Central memory CD8-positive, alpha-beta T cell (primary cell): ENCODE measurements around the gene AGBL5.
A peak's percentile ranks its signal among the peaks of the same experiment; 100 is the strongest.
"Not testable (repeated sequence)": the region's sequence is repeated elsewhere in the genome, so short reads cannot be mapped to it uniquely, and the experiment has no call there.

Source experiments
- ATAC-seq: fragments of 150-1000 bp; cut with Tn5 transposase; replicated peaks from 2 replicates; pipeline ENCODE4 v1.10.0; 2022; ENCODE audit warnings: mild to moderate bottlenecking, moderate FRiP score, moderate number of reproducible peaks; ENCODE audit not compliant: poor library complexity, severe bottlenecking; ENCODE audit errors: extremely low read depth
- DNase-seq, 2 donors: peaks; one replicate each; pipeline ENCODE4 v3.0.0; 2021; ENCODE audit warnings: low spot score in 2 of 2
- H3K27ac Mint-ChIP-seq: one replicate; pipeline ENCODE4 v1.8.0; 2022; ENCODE audit warnings: low read depth, mild to moderate bottlenecking, moderate library complexity, mixed read lengths
- H3K27me3 Mint-ChIP-seq: one replicate; pipeline ENCODE4 v1.8.0; 2022; ENCODE audit warnings: mixed read lengths
- H3K36me3 Mint-ChIP-seq: one replicate; pipeline ENCODE4 v1.8.0; 2022; ENCODE audit warnings: mild to moderate bottlenecking, moderate library complexity, mixed read lengths; ENCODE audit not compliant: insufficient read depth
- H3K4me1 Mint-ChIP-seq: one replicate; pipeline ENCODE4 v1.8.0; 2022; ENCODE audit warnings: mixed read lengths
- H3K4me3 Mint-ChIP-seq: one replicate; pipeline ENCODE4 v1.8.0; 2022; ENCODE audit warnings: mild to moderate bottlenecking, moderate library complexity, mixed read lengths
- H3K9me3 Mint-ChIP-seq: one replicate; pipeline ENCODE4 v1.8.0; 2022; ENCODE audit warnings: mixed read lengths

AGBL5 gene

GRCh38 chr2:27069436-27069835 is 18.0 kb downstream of the AGBL5 start:
- no peak for ATAC-seq
- Mint-ChIP-seq H3K27me3 (no peaks in the 10 kb centered on the region), H3K4me1 (peaks cover 56% of the 10 kb centered on the region), H3K9me3 (no peaks in the 10 kb centered on the region), H3K36me3 (peaks cover 28% of the 10 kb centered on the region), H3K4me3 (peak overlapping the region; percentile 96), H3K27ac (peak overlapping the region; percentile 82)
- DNase-seq = no peak

DNA sequence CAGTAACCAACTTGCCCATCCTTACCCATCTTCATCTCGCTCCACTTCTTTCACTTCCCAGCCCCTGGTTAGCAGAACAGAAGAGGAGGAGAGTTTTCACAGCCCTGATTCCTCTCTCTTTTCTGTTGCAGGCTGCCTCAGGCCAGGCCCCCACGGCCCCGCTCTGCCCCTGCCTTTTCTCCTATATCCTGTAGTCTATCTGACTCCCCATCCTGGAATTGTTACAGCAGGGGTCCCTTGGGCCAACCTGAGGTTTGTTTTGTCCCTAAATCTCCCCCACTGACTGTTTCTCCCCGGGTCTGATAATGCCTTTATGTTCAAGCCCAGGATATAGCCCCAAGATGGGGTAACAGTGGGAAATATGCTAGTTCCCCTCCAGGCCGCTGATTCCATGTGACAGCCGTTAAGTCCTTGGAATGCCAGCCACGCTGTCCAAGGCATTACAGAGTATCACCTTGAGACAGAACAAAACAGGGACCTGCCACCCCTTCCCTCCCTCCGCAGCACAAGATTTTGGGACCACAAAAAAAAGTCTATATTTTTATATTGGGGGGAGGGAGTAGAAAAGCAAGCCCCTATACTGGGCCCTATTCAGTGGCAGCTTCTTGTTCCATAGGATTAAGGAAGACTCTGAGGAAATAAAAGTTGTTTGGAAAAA is 18.6 kb downstream of the AGBL5 start:
- H3K27me3 Mint-ChIP-seq = no peaks in the 10 kb centered on the region
- no peaks in the 10 kb centered on the region for H3K9me3 Mint-ChIP-seq
- H3K4me1 Mint-ChIP-seq = peaks cover 62% of the 10 kb centered on the region
- peak overlapping the region; percentile 96 for H3K4me3 Mint-ChIP-seq
- peaks cover 23% of the 10 kb centered on the region for H3K36me3 Mint-ChIP-seq
- no peak for DNase-seq
- H3K27ac Mint-ChIP-seq = peak overlapping the region; percentile 82
- ATAC-seq = no peak

- DNase-seq = no peak
- peak; percentile 13 for ATAC-seq
- Mint-ChIP-seq H3K36me3 (peaks cover 22% of the 10 kb centered on the region), H3K27ac (peak overlapping the region; percentile 94), H3K27me3 (no peaks in the 10 kb centered on the region), H3K9me3 (no peaks in the 10 kb centered on the region), H3K4me1 (peaks cover 67% of the 10 kb centered on the region), H3K4me3 (peak overlapping the region; percentile 96)
Observed at GRCh38 chr2:27070653-27071276, 19.3 kb downstream of the AGBL5 start.

GRCh38 chr2:27071277-27071989 is 20.0 kb downstream of the AGBL5 start, which contains the start of gene OST4:
TSS of gene OST4 (minus strand) at chr2:27071654.
- ATAC-seq (peak; percentile 94), DNase-seq (peak; percentile 78 to 79)
- H3K27me3 Mint-ChIP-seq = no peaks in the 10 kb centered on the region
- no peaks in the 10 kb centered on the region for H3K9me3 Mint-ChIP-seq
- peak within 1 kb of the TSS; percentile 94 for H3K27ac Mint-ChIP-seq
- H3K36me3 Mint-ChIP-seq = peaks cover 23% of the 10 kb centered on the region
- peaks cover 68% of the 10 kb centered on the region for H3K4me1 Mint-ChIP-seq
- peak within 1 kb of the TSS; percentile 96 for H3K4me3 Mint-ChIP-seq

- Mint-ChIP-seq H3K4me3 (peak overlapping the region; percentile 96), H3K27me3 (no peaks in the 10 kb centered on the region), H3K9me3 (no peaks in the 10 kb centered on the region), H3K36me3 (peaks cover 21% of the 10 kb centered on the region), H3K27ac (peak overlapping the region; percentile 61), H3K4me1 (peaks cover 68% of the 10 kb centered on the region)
- DNase-seq = no peak
- ATAC-seq = peak; percentile 33
Observed at GRCh38 chr2:27071990-27072830, 20.7 kb downstream of the AGBL5 start.

DNA sequence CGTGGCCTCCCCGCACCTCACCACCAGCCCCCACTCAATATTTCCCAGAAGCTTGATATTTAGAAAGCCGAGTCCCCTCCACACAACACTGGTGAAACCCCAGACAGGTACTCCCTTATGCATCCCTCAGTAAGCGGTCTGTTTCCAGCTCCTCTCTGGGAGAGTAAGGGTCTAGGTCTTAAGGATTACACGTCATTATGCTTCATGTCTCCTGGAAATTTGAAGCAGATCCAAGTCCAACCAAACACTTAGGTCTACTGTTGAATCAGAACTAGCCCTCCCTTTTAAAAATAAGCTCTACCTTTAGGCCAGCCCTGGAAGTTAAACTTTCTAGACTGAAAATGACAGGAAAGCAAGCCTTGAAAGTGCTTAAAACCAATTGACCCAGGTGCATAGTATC is 21.5 kb downstream of the AGBL5 start:
- Mint-ChIP-seq H3K9me3 (no peaks in the 10 kb centered on the region), H3K4me1 (peaks cover 61% of the 10 kb centered on the region), H3K36me3 (peaks cover 19% of the 10 kb centered on the region), H3K27ac (peak overlapping the region; percentile 61), H3K4me3 (peak overlapping the region; percentile 96), H3K27me3 (no peaks in the 10 kb centered on the region)
- no peak for ATAC-seq
- no peak for DNase-seq

- peaks cover 53% of the 10 kb centered on the region for H3K4me1 Mint-ChIP-seq
- peaks cover 18% of the 10 kb centered on the region for H3K36me3 Mint-ChIP-seq
- ATAC-seq (no peak), DNase-seq (no peak)
- no peaks in the 10 kb centered on the region for H3K27me3 Mint-ChIP-seq
- no peaks in the 10 kb centered on the region for H3K9me3 Mint-ChIP-seq
- H3K4me3 Mint-ChIP-seq = no peak overlapping the region
- H3K27ac Mint-ChIP-seq = no peak overlapping the region
Observed at GRCh38 chr2:27073782-27074181, 22.3 kb downstream of the AGBL5 start.

GRCh38 chr2:27074738-27075565 is 23.5 kb downstream of the AGBL5 start:
- peaks cover 11% of the 10 kb centered on the region for H3K36me3 Mint-ChIP-seq
- ATAC-seq (no peak), DNase-seq (peak in 1 of 2 donors; percentile 37)
- no peak overlapping the region for H3K27ac Mint-ChIP-seq
- peak overlapping the region; percentile 27 for H3K4me3 Mint-ChIP-seq
- peaks cover 41% of the 10 kb centered on the region for H3K4me1 Mint-ChIP-seq
- H3K9me3 Mint-ChIP-seq = no peaks in the 10 kb centered on the region
- H3K27me3 Mint-ChIP-seq = no peaks in the 10 kb centered on the region

DNA sequence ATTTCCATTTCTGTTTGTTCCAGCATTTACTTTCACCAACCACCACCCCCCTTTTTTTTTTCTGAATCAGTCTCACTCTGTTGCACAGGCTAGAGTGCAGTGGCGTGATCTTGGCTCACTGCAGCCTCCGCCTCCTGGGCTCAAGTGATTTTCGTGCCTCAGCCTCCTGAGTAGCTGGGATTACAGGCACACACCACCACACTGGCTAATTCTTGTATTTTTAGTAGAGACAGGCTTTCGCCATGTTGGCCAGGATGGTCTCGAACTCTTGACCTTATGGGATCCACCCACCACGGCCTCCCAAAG is 24.1 kb downstream of the AGBL5 start:
- peak overlapping the region; percentile 27 for H3K4me3 Mint-ChIP-seq
- not testable (repeated sequence) for ATAC-seq
- peaks cover 35% of the 10 kb centered on the region for H3K4me1 Mint-ChIP-seq

DNA sequence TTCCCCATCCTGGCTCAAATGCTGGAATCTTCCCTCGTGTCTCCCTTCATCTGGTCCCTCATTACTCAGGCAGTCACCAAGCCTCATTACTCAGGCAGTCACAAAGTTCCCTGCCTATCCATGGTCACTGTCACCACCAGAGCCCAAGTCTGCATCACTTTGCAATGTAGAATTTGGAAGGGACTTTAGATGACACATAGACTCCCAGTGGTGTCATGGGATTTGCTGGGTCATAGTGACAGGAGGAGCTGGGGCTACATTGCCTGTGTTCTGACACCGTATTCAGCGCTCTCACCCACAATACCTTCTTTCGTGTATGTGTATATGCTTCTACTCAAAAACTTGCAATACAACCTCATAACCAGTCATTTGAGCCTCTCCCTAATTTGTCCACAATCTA is 24.9 kb downstream of the AGBL5 start:
- ATAC-seq (no peak), DNase-seq (no peak)
- H3K9me3 Mint-ChIP-seq = no peaks in the 10 kb centered on the region
- H3K36me3 Mint-ChIP-seq = peaks cover 10% of the 10 kb centered on the region
- no peak overlapping the region for H3K4me3 Mint-ChIP-seq
- H3K27me3 Mint-ChIP-seq = no peaks in the 10 kb centered on the region
- H3K27ac Mint-ChIP-seq = no peak overlapping the region
- peaks cover 36% of the 10 kb centered on the region for H3K4me1 Mint-ChIP-seq

More for the DNA sequence above, 24.1 kb downstream of the AGBL5 start:
- peaks cover 11% of the 10 kb centered on the region for H3K36me3 Mint-ChIP-seq
- not testable (repeated sequence) for H3K27ac Mint-ChIP-seq, H3K9me3 Mint-ChIP-seq, H3K27me3 Mint-ChIP-seq, DNase-seq

DNA sequence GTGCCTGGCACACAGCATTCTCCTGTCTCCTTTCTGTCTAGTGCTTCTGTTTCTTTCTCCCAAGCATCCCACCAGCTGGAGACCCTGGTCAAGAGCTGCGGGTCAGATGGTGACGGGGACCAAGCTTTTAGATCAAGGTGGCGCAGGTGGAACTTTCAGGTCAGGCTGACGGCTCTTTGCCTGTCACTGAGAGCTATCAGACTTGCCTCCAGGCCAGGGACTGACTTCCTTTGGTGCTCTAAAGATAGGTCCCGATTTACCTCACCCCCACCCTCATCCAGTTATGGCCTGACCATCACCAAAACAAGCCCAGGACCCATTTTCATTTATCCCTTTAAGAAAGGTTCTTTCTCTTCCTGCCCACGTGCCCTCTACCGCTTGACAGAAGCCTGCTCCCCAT is 25.8 kb downstream of the AGBL5 start:
- peaks cover 37% of the 10 kb centered on the region for H3K4me1 Mint-ChIP-seq
- ATAC-seq (no peak), DNase-seq (no peak)
- H3K36me3 Mint-ChIP-seq = peaks cover 10% of the 10 kb centered on the region
- no peaks in the 10 kb centered on the region for H3K9me3 Mint-ChIP-seq
- no peaks in the 10 kb centered on the region for H3K27me3 Mint-ChIP-seq
- no peak overlapping the region for H3K4me3 Mint-ChIP-seq
- no peak overlapping the region for H3K27ac Mint-ChIP-seq
